Measurements from ENCODE around the gene NDUFA6. TPM values are rescaled to one million over a fixed set of nuclear protein-coding genes. Genes with fewer than 3 reads are reported as not detected.
"Not testable (repeated sequence)": the region's sequence is repeated elsewhere in the genome, so short reads cannot be mapped to it uniquely, and the experiment has no call there.

Gene NDUFA6
- total and polyA plus RNA-seq, 2 of the 13 experiments (the other 11 are each of a cell fraction or from before 2014, with no cell fraction given): 68.5 to 87.8 TPM

- TF ChIP-seq, protein P1, sequence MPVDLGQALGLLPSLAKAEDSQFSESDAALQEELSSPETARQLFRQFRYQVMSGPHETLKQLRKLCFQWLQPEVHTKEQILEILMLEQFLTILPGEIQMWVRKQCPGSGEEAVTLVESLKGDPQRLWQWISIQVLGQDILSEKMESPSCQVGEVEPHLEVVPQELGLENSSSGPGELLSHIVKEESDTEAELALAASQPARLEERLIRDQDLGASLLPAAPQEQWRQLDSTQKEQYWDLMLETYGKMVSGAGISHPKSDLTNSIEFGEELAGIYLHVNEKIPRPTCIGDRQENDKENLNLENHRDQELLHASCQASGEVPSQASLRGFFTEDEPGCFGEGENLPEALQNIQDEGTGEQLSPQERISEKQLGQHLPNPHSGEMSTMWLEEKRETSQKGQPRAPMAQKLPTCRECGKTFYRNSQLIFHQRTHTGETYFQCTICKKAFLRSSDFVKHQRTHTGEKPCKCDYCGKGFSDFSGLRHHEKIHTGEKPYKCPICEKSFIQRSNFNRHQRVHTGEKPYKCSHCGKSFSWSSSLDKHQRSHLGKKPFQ (CRISPR knock-in tag; IDR thresholded peaks at IDR 0.05; ENCODE audit: insufficient replicate concordance): no peak
- no peak for TF ChIP-seq POGZ (CRISPR knock-in tag; IDR thresholded peaks at IDR 0.05)
- TF ChIP-seq FIP1L1 (IDR thresholded peaks at IDR 0.05; ENCODE audit: borderline replicate concordance, insufficient read depth, low read depth, low read length): no peak
- TF ChIP-seq ZSCAN12 (CRISPR knock-in tag; IDR thresholded peaks at IDR 0.05): no peak
Observed at GRCh38 chr22:42131562-42131961, 41.0 kb upstream of the NDUFA6 start (continued).

DNA sequence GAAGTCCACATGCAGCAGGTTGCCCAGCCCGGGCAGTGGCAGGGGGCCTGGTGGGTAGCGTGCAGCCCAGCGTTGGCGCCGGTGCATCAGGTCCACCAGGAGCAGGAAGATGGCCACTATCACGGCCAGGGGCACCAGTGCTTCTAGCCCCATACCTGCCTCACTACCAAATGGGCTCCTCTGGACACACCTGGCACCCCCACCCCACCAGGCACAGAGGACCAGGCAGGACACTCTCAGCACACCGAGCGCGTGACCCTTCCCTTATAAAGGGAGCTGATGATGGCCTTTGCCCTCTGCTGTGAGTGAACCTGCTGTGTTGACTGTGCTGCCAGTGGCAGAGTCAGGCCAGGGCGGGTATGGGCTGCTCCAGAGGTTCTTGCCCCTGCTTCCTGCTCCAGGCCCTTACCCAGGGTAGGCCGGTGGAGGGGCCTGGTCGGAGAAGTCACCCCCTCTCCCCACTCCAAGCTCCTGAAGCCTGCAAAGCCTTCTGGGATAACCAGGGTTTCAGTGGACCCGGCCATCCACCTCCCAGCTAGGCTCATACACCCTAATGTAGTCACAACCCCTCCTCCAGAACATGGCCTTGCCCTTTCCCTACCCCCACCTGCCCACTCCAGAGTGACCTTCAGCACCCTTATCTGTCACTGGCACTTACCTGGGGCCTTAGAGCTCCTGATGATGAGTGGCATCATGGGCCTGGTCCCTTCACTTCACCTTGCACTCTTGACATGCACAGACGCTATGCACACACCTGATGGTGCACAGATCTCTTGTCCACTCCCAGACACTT is 40.3 kb upstream of the NDUFA6 start, which contains the start of gene CYP2D6:
Gene CYP2D6, minus strand, starts transcription at position 172 of the 793 bp plus-strand sequence. Its CDS starts 19 bp downstream, at position 153.
- ATAC-seq: peak; percentile 79
- BruUV-seq (replicated peaks): not testable (repeated sequence)
- peak; percentile 46; the same call in 1 of the 2 replicates for TF ChIP-seq RXRA (CRISPR knock-in tag; IDR thresholded peaks at IDR 0.05)
- peak; percentile 26; the same call in 1 of the 2 replicates for TF ChIP-seq SPEN (CRISPR knock-in tag; IDR thresholded peaks at IDR 0.05; ENCODE audit: low read depth)
- TF ChIP-seq ZC3H13 (CRISPR knock-in tag; IDR thresholded peaks at IDR 0.05): 0 out of 2 replicates have a peak, but pooled peaks have one; percentile 1
- TF ChIP-seq NR2C2 (CRISPR knock-in tag; IDR thresholded peaks at IDR 0.05; ENCODE audit: borderline replicate concordance): peak; percentile 42; the same call in 1 of the 2 replicates
- TF ChIP-seq GMEB1 (CRISPR knock-in tag; IDR thresholded peaks at IDR 0.05; ENCODE audit: borderline replicate concordance): 0 out of 2 replicates have a peak, but pooled peaks have one; percentile 18
- TF ChIP-seq GATAD2A (CRISPR knock-in tag; IDR thresholded peaks at IDR 0.05): 0 out of 2 replicates have a peak, but pooled peaks have one; percentile 25
- TF ChIP-seq ZNF543 (CRISPR knock-in tag; IDR thresholded peaks at IDR 0.05): 0 out of 2 replicates have a peak, but pooled peaks have one; percentile 30
- peak; percentile 31; the same call in 1 of the 2 replicates for TF ChIP-seq ZNF607 (CRISPR knock-in tag; IDR thresholded peaks at IDR 0.05; ENCODE audit: borderline replicate concordance)
- peak; percentile 33; the same call in 1 of the 2 replicates for TF ChIP-seq MTA1 (CRISPR knock-in tag; IDR thresholded peaks at IDR 0.05; ENCODE audit: borderline replicate concordance)
- TF ChIP-seq BRD4 (CRISPR knock-in tag; IDR thresholded peaks at IDR 0.05): peak; percentile 55; the same call in 1 of the 2 replicates
- TF ChIP-seq DRAP1 (CRISPR knock-in tag; IDR thresholded peaks at IDR 0.05): peak; percentile 71; the same call in 1 of the 2 replicates
- 0 out of 2 replicates have a peak, but pooled peaks have one; percentile 16 for TF ChIP-seq SRF (IDR thresholded peaks at IDR 0.05; ENCODE audit: low read depth, low read length)
- peak; percentile 28; the same call in 1 of the 2 replicates for TF ChIP-seq HOXA3 (CRISPR knock-in tag; IDR thresholded peaks at IDR 0.05)
- TF ChIP-seq FOXA3 (CRISPR knock-in tag; IDR thresholded peaks at IDR 0.05): peak; percentile 23; the same call in 1 of the 2 replicates
- 0 out of 2 replicates have a peak, but pooled peaks have one; percentile 22 for TF ChIP-seq MXD4 (CRISPR knock-in tag; IDR thresholded peaks at IDR 0.05)

More for the DNA sequence above, 40.3 kb upstream of the NDUFA6 start, which contains the start of gene CYP2D6:
- CTCF ChIA-PET (ENCODE audit: low intra/inter-chr PET ratio, low total read pairs); H4K20me1 ChIP-seq (ENCODE audit: insufficient read depth, low read length); H3K79me2 ChIP-seq (ENCODE audit: insufficient read depth, low read length); in situ Hi-C loops (cut with HindIII; ENCODE audit: extremely low pct_ligation_motif_present, low pct_unique_long_range_greater_than_20kb); H3K36me3 ChIP-seq (replicated peaks in 1 of 2; ENCODE audit: control insufficient read depth in 1 of 2, insufficient read depth in 2 of 2, low read length in 2 of 2); H2AFZ ChIP-seq (ENCODE audit: low read length); intact Hi-C loops (cut with micrococcal nuclease; ENCODE audit: unreplicated experiment); H3K9me3 ChIP-seq (ENCODE audit: low read length); H3K27me3 ChIP-seq (ENCODE audit: control insufficient read depth in 1 of 2, insufficient read depth in 2 of 2, low read length in 2 of 2); POLR2A ChIA-PET: not testable (repeated sequence)
- Histone ChIP-seq H3K9ac (ENCODE audit: insufficient read depth, low read depth, low read length) (peak within 1 kb of the TSS; percentile 19; the same call in 1 of the 2 replicates), H3K4me1 (ENCODE audit: insufficient read depth, low read length) (peaks cover 32% of the 10 kb centered on the region), H3K4me2 (ENCODE audit: low read depth, low read length) (peak within 1 kb of the TSS; percentile 69), H3K4me3 (replicated peaks in 1 of 3; ENCODE audit: insufficient read depth in 1 of 3, low read depth in 2 of 3, low read length in 3 of 3) (peak within 1 kb of the TSS; percentile 21 to 57 (median 33); a peak in 4 of 6 replicates), H3K27ac (ENCODE audit: extremely low read length, insufficient read depth, low read length) (peak within 1 kb of the TSS; percentile 20)
- WGBS (ENCODE audit: low lambda C conversion rate): 25% methylated on average over 11 of the region's 14 CpGs
- FAIRE-seq (peak; percentile 67), DNase-seq (ENCODE audit: low spot score) (peak; percentile 35)

Data from HepG2 (cell line).